GM12878 (cell line): ENCODE data around the gene TMEM176A. TPM values are rescaled to one million over a fixed set of nuclear protein-coding genes. Genes with fewer than 3 reads are reported as not detected.

ENCODE experiments used
- ATAC-seq: fragments of 200-7000 bp; cut with Tn5 transposase; 3 replicates; pipeline ENCODE4 v1.9.1; 2020; ENCODE audit warnings: mild to moderate bottlenecking, moderate library complexity
- BruUV-seq: library from RNA; stranded (reverse); fragments of 400-500 nt; replicated peaks from 2 replicates; lab custom pipeline; 2021; lab: Mats Ljungman, UMichigan
- CTCF ChIA-PET: fragments of 300-600 bp; sonication (Branson Sonifier 250); formaldehyde crosslinking; extraction: SDS; loops from one replicate; lab custom pipeline; 2021; ENCODE audit warnings: inconsistent platforms; lab: Yijun Ruan, JAX
- POLR2A ChIA-PET: fragments of 350-600 bp; formaldehyde crosslinking; extraction: SDS; loops from one replicate; lab custom pipeline; 2021; ENCODE audit warnings: inconsistent platforms; lab: Charles Lee
- RAD21 ChIA-PET: fragments of 300-600 bp; sonication (Branson Sonifier 250); formaldehyde crosslinking; loops from one replicate; lab custom pipeline; 2023; ENCODE audit warnings: antibody characterized with exemption; ENCODE audit not compliant: unreplicated experiment; lab: Charles Lee
- SMC1A ChIA-PET: fragments of 300-600 bp; sonication (Branson Sonifier 250); formaldehyde crosslinking; loops from one replicate; lab custom pipeline; 2023; ENCODE audit not compliant: unreplicated experiment, uncharacterized antibody; lab: Charles Lee
- DNase-seq: peaks from one replicate; pipeline ENCODE4 v3.0.0-alpha.2; 2011; ENCODE audit warnings: low read depth, low spot score
- FAIRE-seq: peaks from 3 replicates; lab custom pipeline; 2011; peaks lifted over from hg19 to GRCh38; lab: Jason Lieb, UNC
- H2AFZ ChIP-seq: 2 replicates; pipeline ENCODE4 v1.6.0; 2011; ENCODE audit warnings: low read depth, low read length, control low read depth; ENCODE audit not compliant: control insufficient read depth
- H3K27ac ChIP-seq: 2 replicates; pipeline ENCODE4 v1.5.1; 2011; ENCODE audit warnings: control low read depth; ENCODE audit not compliant: control insufficient read depth, insufficient read depth
- H3K27me3 ChIP-seq, 2 experiments: replicated peaks in 1 of 2; 2 replicates each; pipeline versions ENCODE4 v1.6.0 to v1.6.1; 2011; ENCODE audit warnings: low read length in 1 of 2; ENCODE audit not compliant: control insufficient read depth in 2 of 2, insufficient read depth in 2 of 2
- H3K36me3 ChIP-seq, 2 experiments: 2 replicates each; pipeline ENCODE4 v1.5.1; 2011; ENCODE audit warnings: low read length in 1 of 2; ENCODE audit not compliant: control insufficient read depth in 2 of 2, insufficient read depth in 2 of 2
- H3K4me1 ChIP-seq: 2 replicates; pipeline ENCODE4 v1.6.1; 2011; ENCODE audit warnings: mild to moderate bottlenecking, low read length, moderate library complexity, mixed read lengths; ENCODE audit not compliant: control insufficient read depth, insufficient read depth
- H3K4me2 ChIP-seq: 2 replicates; pipeline ENCODE4 v1.6.0; 2011; ENCODE audit warnings: control low read depth; ENCODE audit not compliant: control insufficient read depth, insufficient read depth
- H3K4me3 ChIP-seq: fragments of 200-600 bp; sonication (generic); 2 replicates; pipeline ENCODE4 v1.5.1; 2016
- H3K79me2 ChIP-seq: 2 replicates; pipeline ENCODE4 v1.6.0; 2011; ENCODE audit warnings: low read length; ENCODE audit not compliant: control insufficient read depth, insufficient read depth
- H3K9ac ChIP-seq: 2 replicates; pipeline ENCODE4 v1.8.0; 2011; ENCODE audit warnings: low read length, control low read depth, mixed read lengths; ENCODE audit not compliant: control insufficient read depth, insufficient read depth
- H3K9me3 ChIP-seq: replicated peaks from 3 replicates; pipeline ENCODE4 v1.5.1; 2011; ENCODE audit warnings: mild to moderate bottlenecking, low read length; ENCODE audit not compliant: control insufficient read depth, insufficient read depth
- H4K20me1 ChIP-seq: 2 replicates; pipeline ENCODE4 v1.6.0; 2011; ENCODE audit not compliant: control insufficient read depth, insufficient read depth
- BMI1 ChIP-seq: fragments of 450-650 bp; IDR thresholded peaks from 2 replicates; pipeline ENCODE4 v1.6.1; 2016; ENCODE audit warnings: mild to moderate bottlenecking, moderate library complexity, borderline replicate concordance
- ETV6 ChIP-seq, 2 experiments: fragments of 450-650 bp in 1 of 2; IDR thresholded peaks in 1 of 2; conservative IDR thresholded peaks in 1 of 2; 2 replicates each; pipeline ENCODE4 v1.6.1; 2014; ENCODE audit warnings: antibody characterized with exemption in 1 of 2, borderline replicate concordance in 1 of 2, low read depth in 1 of 2, mild to moderate bottlenecking in 1 of 2, moderate library complexity in 1 of 2
- GABPA ChIP-seq: IDR thresholded peaks from 2 replicates; pipeline ENCODE4 v1.6.1; 2014; ENCODE audit warnings: antibody characterized with exemption, low read depth, mild to moderate bottlenecking, inconsistent platforms
- MXI1 ChIP-seq: fragments of 150-350 bp; IDR thresholded peaks from 2 replicates; pipeline ENCODE4 v1.6.1; 2011; ENCODE audit warnings: low read depth, mild to moderate bottlenecking, inconsistent platforms, low read length, improper control_type of control experiment
- RUNX3 ChIP-seq: IDR thresholded peaks from 2 replicates; pipeline ENCODE4 v1.6.1; 2012; ENCODE audit warnings: low read length, inconsistent platforms
- SPI1 ChIP-seq: IDR thresholded peaks from 2 replicates; pipeline ENCODE4 v1.6.1; 2011; ENCODE audit warnings: low read depth, mild to moderate bottlenecking, low read length, moderate library complexity, borderline replicate concordance; ENCODE audit not compliant: insufficient read depth
- SREBF1 ChIP-seq: IDR thresholded peaks from 2 replicates; pipeline ENCODE4 v1.6.1; 2012; ENCODE audit warnings: mild to moderate bottlenecking, low read length
- ZNF384 ChIP-seq: IDR thresholded peaks from 2 replicates; pipeline ENCODE4 v1.6.1; 2012; ENCODE audit warnings: low read depth, mild to moderate bottlenecking, low read length, improper control_type of control experiment, borderline replicate concordance
- WGBS: methylation state at CpG from one replicate; pipeline ENCODE4 v1.1.6; 2016; ENCODE audit warnings: low lambda C conversion rate; ENCODE audit not compliant: insufficient replicate concordance, insufficient coverage; ENCODE audit errors: missing lambda C conversion rate; 5-methylcytosine and 5-hydroxymethylcytosine counted together
- in situ Hi-C: fragments of 300-500 bp; cut with MboI; formaldehyde crosslinking; loops from 9 replicates; pipeline ENCODE4 v1.14.3; 2018; ENCODE audit warnings: mixed read lengths
- intact Hi-C: fragments of 100-400 bp; cut with micrococcal nuclease; formaldehyde crosslinking; loops from one replicate; pipeline ENCODE4 v1.14.2; 2022; ENCODE audit not compliant: unreplicated experiment
- polyA plus RNA-seq, 11 experiments: library from polyadenylated mRNA; depleted of rRNA in 4 of 11; unstranded in 6 of 11; stranded (reverse) in 5 of 11; fragments of >200 nt; fragmentation: Nextera tagmentation in 4 of 11; fragmentation: Illumina TruSeq in 1 of 11; extraction: Ambion mirVana in 4 of 11; extraction: Trizol in 1 of 11; gene quantifications; 1 replicate in 1 of 11; 2 replicates in 10 of 11; pipeline versions ENCODE4 v1.2.1 to v1.2.3, GENCODE V29; 2011 to 2016; ENCODE audit warnings: inconsistent platforms in 2 of 11, missing spikeins in 2 of 11, low read depth in 1 of 11
- total RNA-seq, 4 experiments: library from RNA; depleted of rRNA in 3 of 4; stranded (reverse); fragments of >200 nt in 3 of 4; fragmentation: Illumina TruSeq in 1 of 4; extraction: Trizol in 1 of 4; gene quantifications; 2 replicates each; pipeline versions ENCODE4 v1.2.1 to v1.2.3, GENCODE V29; 2013 to 2021

Gene TMEM176A
- total and polyA plus RNA-seq, 10 of the 15 experiments (the other 5 are each of a cell fraction or from before 2014, with no cell fraction given), result not detected

DNA sequence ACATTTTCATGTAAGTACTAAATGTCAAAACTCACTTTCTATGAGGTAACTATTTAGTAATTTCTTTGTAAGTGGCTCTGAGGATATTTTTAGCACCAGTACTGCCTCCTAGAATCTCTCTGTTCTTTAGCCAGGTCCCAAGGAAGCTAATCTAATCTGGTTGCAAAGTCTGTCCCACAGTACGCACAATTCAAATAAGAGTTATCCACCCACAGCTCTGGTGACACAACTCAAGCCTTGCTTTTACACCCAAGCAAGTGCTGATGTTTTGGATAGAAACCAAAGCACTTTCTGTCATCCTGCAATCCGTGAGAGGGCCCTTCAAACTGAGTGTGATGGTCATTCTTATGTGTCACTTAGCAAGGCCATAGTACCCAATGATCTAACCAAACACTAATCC, 48.9 kb upstream of the TMEM176A start:
- intact Hi-C loops, result loop anchor here (5.0 kb wide), 1 partner anchor 119 kb away; the partner anchor contains the start of gene GIMAP6

DNA sequence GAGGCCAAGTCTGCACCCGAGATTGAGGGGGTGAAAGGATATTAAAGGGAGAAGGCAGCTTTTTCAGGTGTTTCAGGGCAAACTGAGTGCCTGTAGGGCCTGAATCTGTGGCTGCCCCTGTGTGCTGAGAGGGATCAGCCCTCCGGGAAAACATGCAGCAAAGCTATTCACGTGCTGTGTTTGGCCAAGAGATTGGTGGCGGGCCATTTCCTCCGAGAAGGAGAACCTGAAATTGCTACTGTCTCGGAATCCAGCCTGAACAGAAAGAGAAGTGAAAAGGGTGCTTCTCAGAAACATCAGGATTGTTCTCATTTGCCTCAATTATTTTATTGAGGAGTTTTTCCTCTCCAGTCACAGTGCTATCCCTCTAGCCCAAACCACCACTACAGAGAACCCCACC, 47.3 kb upstream of the TMEM176A start:
- in situ Hi-C loops, result loop anchor here (5.0 kb wide), 1 partner anchor 306 kb away; no protein-coding TSS in a partner anchor
- ChIA-PET RAD21 (interaction anchor here (3.7 to 4.7 kb wide), 2 partner anchors 86 to 302 kb away, joined by 22 to 75 read pairs; partner anchors contain the start of gene GIMAP8), SMC1A (interaction anchor here (1.1 to 5.1 kb wide), 5 partner anchors 14 to 305 kb away, joined by 3 to 115 read pairs (median 4); partner anchors contain the start of gene GIMAP8), POLR2A (no interaction called here), CTCF (interaction anchor here (0.7 to 4.8 kb wide), 3 partner anchors 23 to 303 kb away, joined by 3 to 112 read pairs (median 5); partner anchors contain the start of gene GIMAP8)
- WGBS, result 19% methylated on average over 6 of the region's 6 CpGs
- ATAC-seq (no peak), DNase-seq (no peak)
- Histone ChIP-seq H3K79me2 (no peaks in the 10 kb centered on the region), H3K4me1 (peaks cover 35% of the 10 kb centered on the region), H3K4me3 (no peak overlapping the region), H3K27ac (no peak overlapping the region), H3K9ac (peak overlapping the region; percentile 18; the same call in 1 of the 2 replicates), H2AFZ (peak overlapping the region; percentile 52)
- TF ChIP-seq ETV6 (conservative IDR thresholded peaks at IDR 0.05 in 1 of 2, IDR thresholded peaks at IDR 0.05 in 1 of 2; ENCODE audit: borderline replicate concordance in 1 of 2, low read depth in 1 of 2), result no peak
- peak; percentile 45; the same call in 1 of the 2 replicates for TF ChIP-seq SPI1
- TF ChIP-seq, all 136 proteins: peak for 1
- intact Hi-C loops, result loop anchor here (5.0 kb wide), 1 partner anchor 121 kb away; the partner anchor contains the start of gene GIMAP6
- Histone ChIP-seq H3K36me3 (no peaks in the 10 kb centered on the region), H3K4me2 (no peak overlapping the region), H3K27me3 (no peaks in the 10 kb centered on the region), H4K20me1 (no peaks in the 10 kb centered on the region), H3K9me3 (no peaks in the 10 kb centered on the region)
- peak; percentile 47 for FAIRE-seq
- no TSS peak for BruUV-seq

More for the DNA sequence above, 48.9 kb upstream of the TMEM176A start:
- ATAC-seq (no peak), DNase-seq (no peak), FAIRE-seq (no peak)
- Histone ChIP-seq H3K4me3 (no peak overlapping the region), H3K27ac (no peak overlapping the region), H3K27me3 (no peaks in the 10 kb centered on the region), H3K4me2 (no peak overlapping the region), H4K20me1 (no peaks in the 10 kb centered on the region; the same call in 1 of the 2 replicates), H3K4me1 (peaks cover 35% of the 10 kb centered on the region), H3K9me3 (no peaks in the 10 kb centered on the region), H3K79me2 (no peaks in the 10 kb centered on the region), H2AFZ (no peak overlapping the region), H3K9ac (no peak overlapping the region), H3K36me3 (no peaks in the 10 kb centered on the region)
- RAD21 ChIA-PET, result interaction anchor here (1.2 kb wide), 1 partner anchor 303 kb away, joined by 3 read pairs; no protein-coding TSS in a partner anchor
- SMC1A ChIA-PET, result no interaction called here
- no TSS peak for BruUV-seq
- in situ Hi-C loops, result loop anchor here (5.0 kb wide), 1 partner anchor 304 kb away; no protein-coding TSS in a partner anchor
- 51% methylated on average over 2 of the region's 2 CpGs for WGBS
- CTCF ChIA-PET, result interaction anchor here (0.9 kb wide), 1 partner anchor 300 kb away, joined by 3 read pairs; no protein-coding TSS in a partner anchor
- TF ChIP-seq BMI1, result no peak
- no peak for TF ChIP-seq ZNF384
- no peak for TF ChIP-seq SREBF1
- 0 out of 2 replicates have a peak, but pooled peaks have one; percentile 9 for TF ChIP-seq RUNX3
- TF ChIP-seq GABPA, result no peak
- TF ChIP-seq MXI1, result no peak
- POLR2A ChIA-PET, result no interaction called here
